ENCODE data around the gene MICU1. TPM values are rescaled to one million over a fixed set of nuclear protein-coding genes. Genes with fewer than 3 reads are reported as not detected.

MICU1 gene
- total and polyA plus RNA-seq, 2 of the 13 experiments (the other 11 are each of a cell fraction or from before 2014, with no cell fraction given): 32.5 to 56.1 TPM

DNA sequence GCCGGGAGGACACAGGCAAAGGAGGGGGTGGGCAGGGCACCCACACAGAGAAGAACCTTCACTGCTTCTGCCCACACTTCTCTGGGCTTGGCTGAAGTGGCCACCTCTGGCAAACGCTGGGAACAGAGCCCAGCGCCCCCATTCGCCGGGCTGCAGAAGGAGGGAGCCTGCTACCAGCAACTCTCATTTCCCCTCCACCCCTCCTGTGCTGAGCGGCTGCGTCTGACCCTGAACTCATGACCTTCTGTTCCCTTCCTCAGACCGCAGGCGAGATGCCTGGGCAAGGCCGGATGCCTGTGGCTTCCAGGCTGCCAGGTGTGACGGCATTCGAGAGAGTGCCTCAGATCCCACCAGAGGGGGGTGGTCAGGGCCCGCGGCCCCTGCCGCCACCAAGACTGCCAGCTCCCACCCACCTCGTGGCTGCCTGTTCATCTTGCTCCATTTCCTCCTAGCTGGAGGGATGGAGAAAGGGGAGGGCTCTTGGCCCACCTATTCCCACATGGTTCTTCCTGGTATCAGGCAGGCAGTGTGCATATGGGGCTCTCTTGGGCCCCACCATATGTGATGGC lies 291.0 kb downstream of the MICU1 start (continued):
- TF ChIP-seq, protein P1, sequence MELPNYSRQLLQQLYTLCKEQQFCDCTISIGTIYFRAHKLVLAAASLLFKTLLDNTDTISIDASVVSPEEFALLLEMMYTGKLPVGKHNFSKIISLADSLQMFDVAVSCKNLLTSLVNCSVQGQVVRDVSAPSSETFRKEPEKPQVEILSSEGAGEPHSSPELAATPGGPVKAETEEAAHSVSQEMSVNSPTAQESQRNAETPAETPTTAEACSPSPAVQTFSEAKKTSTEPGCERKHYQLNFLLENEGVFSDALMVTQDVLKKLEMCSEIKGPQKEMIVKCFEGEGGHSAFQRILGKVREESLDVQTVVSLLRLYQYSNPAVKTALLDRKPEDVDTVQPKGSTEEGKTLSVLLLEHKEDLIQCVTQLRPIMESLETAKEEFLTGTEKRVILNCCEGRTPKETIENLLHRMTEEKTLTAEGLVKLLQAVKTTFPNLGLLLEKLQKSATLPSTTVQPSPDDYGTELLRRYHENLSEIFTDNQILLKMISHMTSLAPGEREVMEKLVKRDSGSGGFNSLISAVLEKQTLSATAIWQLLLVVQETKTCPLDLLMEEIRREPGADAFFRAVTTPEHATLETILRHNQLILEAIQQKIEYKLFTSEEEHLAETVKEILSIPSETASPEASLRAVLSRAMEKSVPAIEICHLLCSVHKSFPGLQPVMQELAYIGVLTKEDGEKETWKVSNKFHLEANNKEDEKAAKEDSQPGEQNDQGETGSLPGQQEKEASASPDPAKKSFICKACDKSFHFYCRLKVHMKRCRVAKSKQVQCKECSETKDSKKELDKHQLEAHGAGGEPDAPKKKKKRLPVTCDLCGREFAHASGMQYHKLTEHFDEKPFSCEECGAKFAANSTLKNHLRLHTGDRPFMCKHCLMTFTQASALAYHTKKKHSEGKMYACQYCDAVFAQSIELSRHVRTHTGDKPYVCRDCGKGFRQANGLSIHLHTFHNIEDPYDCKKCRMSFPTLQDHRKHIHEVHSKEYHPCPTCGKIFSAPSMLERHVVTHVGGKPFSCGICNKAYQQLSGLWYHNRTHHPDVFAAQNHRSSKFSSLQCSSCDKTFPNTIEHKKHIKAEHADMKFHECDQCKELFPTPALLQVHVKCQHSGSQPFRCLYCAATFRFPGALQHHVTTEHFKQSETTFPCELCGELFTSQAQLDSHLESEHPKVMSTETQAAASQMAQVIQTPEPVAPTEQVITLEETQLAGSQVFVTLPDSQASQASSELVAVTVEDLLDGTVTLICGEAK (IDR thresholded peaks at IDR 0.05): no peak
- TF ChIP-seq, protein P1 (CRISPR knock-in tag; IDR thresholded peaks at IDR 0.05): 0 out of 2 replicates have a peak, but pooled peaks have one; percentile 17
- peak; percentile 68 for TF ChIP-seq HNF4A (CRISPR knock-in tag; IDR thresholded peaks at IDR 0.05)
- TF ChIP-seq ZC3H4 (CRISPR knock-in tag; IDR thresholded peaks at IDR 0.05; ENCODE audit: borderline replicate concordance): no peak
- TF ChIP-seq STAT5B (CRISPR knock-in tag; IDR thresholded peaks at IDR 0.05): no peak
- TF ChIP-seq SIN3A (IDR thresholded peaks at IDR 0.05; ENCODE audit: borderline replicate concordance, low read depth, low read length): no peak
- TF ChIP-seq, protein P2, sequence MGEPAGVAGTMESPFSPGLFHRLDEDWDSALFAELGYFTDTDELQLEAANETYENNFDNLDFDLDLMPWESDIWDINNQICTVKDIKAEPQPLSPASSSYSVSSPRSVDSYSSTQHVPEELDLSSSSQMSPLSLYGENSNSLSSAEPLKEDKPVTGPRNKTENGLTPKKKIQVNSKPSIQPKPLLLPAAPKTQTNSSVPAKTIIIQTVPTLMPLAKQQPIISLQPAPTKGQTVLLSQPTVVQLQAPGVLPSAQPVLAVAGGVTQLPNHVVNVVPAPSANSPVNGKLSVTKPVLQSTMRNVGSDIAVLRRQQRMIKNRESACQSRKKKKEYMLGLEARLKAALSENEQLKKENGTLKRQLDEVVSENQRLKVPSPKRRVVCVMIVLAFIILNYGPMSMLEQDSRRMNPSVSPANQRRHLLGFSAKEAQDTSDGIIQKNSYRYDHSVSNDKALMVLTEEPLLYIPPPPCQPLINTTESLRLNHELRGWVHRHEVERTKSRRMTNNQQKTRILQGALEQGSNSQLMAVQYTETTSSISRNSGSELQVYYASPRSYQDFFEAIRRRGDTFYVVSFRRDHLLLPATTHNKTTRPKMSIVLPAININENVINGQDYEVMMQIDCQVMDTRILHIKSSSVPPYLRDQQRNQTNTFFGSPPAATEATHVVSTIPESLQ (CRISPR knock-in tag; conservative IDR thresholded peaks at IDR 0.05): no peak
- no peak; the same call in 1 of the 2 replicates for TF ChIP-seq MEIS2 (CRISPR knock-in tag; IDR thresholded peaks at IDR 0.05)
- 0 out of 2 replicates have a peak, but pooled peaks have one; percentile 3 for TF ChIP-seq ZNF83 (CRISPR knock-in tag; IDR thresholded peaks at IDR 0.05; ENCODE audit: borderline replicate concordance)
- peak; percentile 97 for TF ChIP-seq NR2F1 (CRISPR knock-in tag; IDR thresholded peaks at IDR 0.05)
- no peak for TF ChIP-seq CENPX (CRISPR knock-in tag; IDR thresholded peaks at IDR 0.05)
- TF ChIP-seq ZFY (CRISPR knock-in tag; IDR thresholded peaks at IDR 0.05): peak; percentile 46; the same call in 1 of the 2 replicates
- peak; percentile 47; the same call in 1 of the 2 replicates for TF ChIP-seq JUND (CRISPR knock-in tag; IDR thresholded peaks at IDR 0.05)
- peak; percentile 59; the same call in 1 of the 2 replicates for TF ChIP-seq GATAD1 (CRISPR knock-in tag; IDR thresholded peaks at IDR 0.05)

Measured in HepG2 (cell line).